ENCODE measurements around the gene GYPC.

- TF ChIP-seq, protein P1, sequence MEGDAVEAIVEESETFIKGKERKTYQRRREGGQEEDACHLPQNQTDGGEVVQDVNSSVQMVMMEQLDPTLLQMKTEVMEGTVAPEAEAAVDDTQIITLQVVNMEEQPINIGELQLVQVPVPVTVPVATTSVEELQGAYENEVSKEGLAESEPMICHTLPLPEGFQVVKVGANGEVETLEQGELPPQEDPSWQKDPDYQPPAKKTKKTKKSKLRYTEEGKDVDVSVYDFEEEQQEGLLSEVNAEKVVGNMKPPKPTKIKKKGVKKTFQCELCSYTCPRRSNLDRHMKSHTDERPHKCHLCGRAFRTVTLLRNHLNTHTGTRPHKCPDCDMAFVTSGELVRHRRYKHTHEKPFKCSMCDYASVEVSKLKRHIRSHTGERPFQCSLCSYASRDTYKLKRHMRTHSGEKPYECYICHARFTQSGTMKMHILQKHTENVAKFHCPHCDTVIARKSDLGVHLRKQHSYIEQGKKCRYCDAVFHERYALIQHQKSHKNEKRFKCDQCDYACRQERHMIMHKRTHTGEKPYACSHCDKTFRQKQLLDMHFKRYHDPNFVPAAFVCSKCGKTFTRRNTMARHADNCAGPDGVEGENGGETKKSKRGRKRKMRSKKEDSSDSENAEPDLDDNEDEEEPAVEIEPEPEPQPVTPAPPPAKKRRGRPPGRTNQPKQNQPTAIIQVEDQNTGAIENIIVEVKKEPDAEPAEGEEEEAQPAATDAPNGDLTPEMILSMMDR (conservative IDR thresholded peaks at IDR 0.05 in 1 of 2, IDR thresholded peaks at IDR 0.05 in 1 of 2; ENCODE audit: extremely low read depth in 1 of 2, insufficient read depth in 1 of 2, low read depth in 1 of 2, low read length in 2 of 2), result no peak
- TF ChIP-seq EZH2 (IDR thresholded peaks at IDR 0.05; ENCODE audit: borderline replicate concordance, low read length), result no peak
Measured at GRCh38 chr2:126627643-126628042, 28.3 kb upstream of the GYPC start.

Data from mammary epithelial cell (primary cell).